ENCODE results near the gene TMEM37.
"Not testable (repeated sequence)": the region's sequence is repeated elsewhere in the genome, so short reads cannot be mapped to it uniquely, and the experiment has no call there.

TMEM37 gene, protein sequence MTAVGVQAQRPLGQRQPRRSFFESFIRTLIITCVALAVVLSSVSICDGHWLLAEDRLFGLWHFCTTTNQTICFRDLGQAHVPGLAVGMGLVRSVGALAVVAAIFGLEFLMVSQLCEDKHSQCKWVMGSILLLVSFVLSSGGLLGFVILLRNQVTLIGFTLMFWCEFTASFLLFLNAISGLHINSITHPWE

DNA sequence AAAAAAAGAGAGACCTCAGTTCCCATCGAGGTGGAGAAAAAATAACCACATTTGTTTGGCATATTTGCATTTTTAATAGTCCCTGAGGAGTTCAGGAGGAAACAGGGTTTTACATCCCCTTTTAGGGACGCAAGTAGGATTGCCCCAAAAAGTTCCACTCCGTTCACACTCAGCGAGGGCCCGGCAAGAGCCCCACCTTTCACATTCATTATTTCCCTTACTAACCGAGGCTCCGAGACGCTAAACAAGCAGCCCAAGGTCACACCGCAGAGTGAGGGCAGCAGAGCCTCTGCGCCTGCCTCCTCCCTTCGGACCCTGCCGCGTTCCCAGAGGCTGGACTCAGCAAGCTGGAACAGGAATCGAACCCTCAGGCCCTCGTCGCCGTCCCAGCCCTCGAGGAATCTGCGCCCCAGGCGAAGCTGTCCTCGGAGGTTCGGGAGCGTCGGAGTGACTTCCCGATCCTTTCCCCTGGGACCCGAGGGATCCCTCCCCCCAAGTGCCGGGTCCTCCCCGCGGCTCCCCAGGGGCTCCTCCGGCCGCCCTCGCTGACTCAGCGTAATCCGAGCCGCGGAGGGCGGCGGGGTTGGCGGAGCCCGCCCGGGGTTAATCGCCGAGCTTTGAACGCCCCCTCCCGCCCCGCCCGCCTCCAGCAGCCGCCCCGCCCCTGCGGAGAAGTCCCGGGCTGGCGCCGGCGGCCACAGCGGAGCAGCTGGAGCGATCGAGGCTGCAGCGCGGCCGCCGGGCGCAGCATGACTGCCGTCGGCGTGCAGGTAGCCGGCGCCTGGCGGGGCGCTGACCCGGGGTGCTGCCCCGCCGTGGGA is at the start of gene TMEM37:
TMEM37 (plus strand) TSS at position 700 of the 821 bp plus-strand sequence; CDS start at position 750, 50 bp downstream.
- peaks cover 82% of the 10 kb centered on the region for H3K27me3 Mint-ChIP-seq (ENCODE audit: low read depth)
- no peaks in the 10 kb centered on the region for H3K36me3 Mint-ChIP-seq (ENCODE audit: low read depth)
- no peak within 1 kb of the TSS for H3K4me3 Mint-ChIP-seq
- H3K4me1 Mint-ChIP-seq (ENCODE audit: low read depth), result no peaks in the 10 kb centered on the region
- H3K9me3 Mint-ChIP-seq, result no peaks in the 10 kb centered on the region
- no peak within 1 kb of the TSS for H3K27ac Mint-ChIP-seq

DNA sequence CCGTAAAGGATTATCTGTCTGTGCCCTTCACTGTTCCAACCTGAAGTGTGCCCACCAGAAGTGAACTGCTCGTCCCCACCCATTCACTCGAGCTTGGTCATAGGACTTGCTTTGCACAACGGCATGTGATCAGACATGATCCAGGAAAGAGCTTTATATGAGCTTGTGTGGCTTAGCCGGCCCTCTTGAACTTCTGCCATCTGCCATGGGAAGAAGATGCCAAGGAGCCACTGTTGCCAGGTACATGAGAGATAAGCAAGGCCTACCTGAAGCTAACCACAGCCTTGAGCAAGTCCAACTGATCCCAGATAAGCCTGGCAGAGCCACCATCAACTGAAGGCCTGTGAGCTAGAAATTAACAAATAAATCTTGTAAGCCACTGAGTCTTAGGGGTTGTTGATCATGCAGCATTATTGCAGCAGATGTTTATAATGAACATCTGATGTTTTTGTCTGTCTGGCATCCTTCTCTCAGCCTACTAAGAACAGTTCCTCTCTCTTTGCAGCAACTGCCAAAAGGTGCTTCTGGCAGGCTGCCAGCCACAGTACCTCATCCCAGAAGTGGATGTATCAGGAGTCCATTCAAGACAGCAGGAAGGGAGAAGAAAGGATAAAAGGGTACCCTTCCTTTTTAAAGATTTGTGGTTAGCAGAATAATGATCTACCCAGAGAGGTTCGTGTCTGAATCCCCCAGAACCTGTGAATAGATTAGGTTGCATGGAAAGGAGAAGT is 48.1 kb upstream of the TMEM37 start:
- H3K4me1 Mint-ChIP-seq (ENCODE audit: low read depth), result peaks cover 6% of the 10 kb centered on the region
- H3K27me3 Mint-ChIP-seq (ENCODE audit: low read depth), result peaks cover 27% of the 10 kb centered on the region
- H3K4me3 Mint-ChIP-seq, result no peak overlapping the region
- no peaks in the 10 kb centered on the region for H3K36me3 Mint-ChIP-seq (ENCODE audit: low read depth)
- no peaks in the 10 kb centered on the region for H3K9me3 Mint-ChIP-seq
- no peak overlapping the region for H3K27ac Mint-ChIP-seq

DNA sequence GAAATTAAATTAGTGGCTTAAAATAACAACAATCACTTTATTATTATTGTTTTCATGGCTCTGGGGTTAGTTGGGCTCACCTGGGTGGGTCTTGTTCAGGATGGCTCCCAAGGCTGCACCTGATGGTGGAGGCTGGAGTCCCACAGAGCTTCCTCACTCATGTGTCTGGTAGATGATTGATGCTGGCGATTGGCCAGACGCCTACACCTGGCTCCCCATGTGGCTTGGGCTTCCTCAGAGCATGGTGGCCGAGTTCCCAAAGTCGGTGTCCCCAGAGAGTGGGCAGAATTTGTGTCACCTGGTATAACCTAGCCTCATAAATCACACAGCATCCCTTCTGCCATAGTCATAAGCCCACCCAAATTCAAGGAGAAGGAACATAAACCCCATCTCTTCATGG is 46.7 kb upstream of the TMEM37 start:
- Mint-ChIP-seq H3K27me3 (ENCODE audit: low read depth) (peaks cover 21% of the 10 kb centered on the region), H3K36me3 (ENCODE audit: low read depth) (no peaks in the 10 kb centered on the region), H3K4me3 (no peak overlapping the region), H3K27ac (no peak overlapping the region), H3K4me1 (ENCODE audit: low read depth) (peaks cover 6% of the 10 kb centered on the region), H3K9me3 (no peaks in the 10 kb centered on the region)

DNA sequence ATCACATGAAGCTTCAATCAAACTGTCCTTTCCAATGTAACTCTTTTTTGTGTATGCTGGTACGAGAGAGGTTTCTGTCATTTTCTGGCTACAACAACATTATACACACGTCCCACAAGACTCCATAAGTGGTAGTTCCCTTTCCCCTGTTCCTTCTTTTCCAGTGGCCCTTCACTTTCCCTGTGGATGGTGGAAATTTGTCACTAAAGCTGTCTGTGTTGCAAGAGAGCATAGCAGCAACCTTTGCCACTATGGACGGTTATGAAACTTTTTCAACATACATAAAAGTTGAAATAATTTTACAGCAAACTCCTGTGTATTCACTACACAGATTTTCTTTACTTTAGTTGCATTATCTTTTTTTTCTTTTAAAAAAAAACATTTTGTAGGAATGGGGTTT is 46.2 kb upstream of the TMEM37 start:
- Mint-ChIP-seq H3K36me3 (ENCODE audit: low read depth) (no peaks in the 10 kb centered on the region), H3K4me3 (no peak overlapping the region), H3K4me1 (ENCODE audit: low read depth) (peaks cover 6% of the 10 kb centered on the region), H3K27me3 (ENCODE audit: low read depth) (peaks cover 17% of the 10 kb centered on the region), H3K9me3 (no peaks in the 10 kb centered on the region), H3K27ac (no peak overlapping the region)

DNA sequence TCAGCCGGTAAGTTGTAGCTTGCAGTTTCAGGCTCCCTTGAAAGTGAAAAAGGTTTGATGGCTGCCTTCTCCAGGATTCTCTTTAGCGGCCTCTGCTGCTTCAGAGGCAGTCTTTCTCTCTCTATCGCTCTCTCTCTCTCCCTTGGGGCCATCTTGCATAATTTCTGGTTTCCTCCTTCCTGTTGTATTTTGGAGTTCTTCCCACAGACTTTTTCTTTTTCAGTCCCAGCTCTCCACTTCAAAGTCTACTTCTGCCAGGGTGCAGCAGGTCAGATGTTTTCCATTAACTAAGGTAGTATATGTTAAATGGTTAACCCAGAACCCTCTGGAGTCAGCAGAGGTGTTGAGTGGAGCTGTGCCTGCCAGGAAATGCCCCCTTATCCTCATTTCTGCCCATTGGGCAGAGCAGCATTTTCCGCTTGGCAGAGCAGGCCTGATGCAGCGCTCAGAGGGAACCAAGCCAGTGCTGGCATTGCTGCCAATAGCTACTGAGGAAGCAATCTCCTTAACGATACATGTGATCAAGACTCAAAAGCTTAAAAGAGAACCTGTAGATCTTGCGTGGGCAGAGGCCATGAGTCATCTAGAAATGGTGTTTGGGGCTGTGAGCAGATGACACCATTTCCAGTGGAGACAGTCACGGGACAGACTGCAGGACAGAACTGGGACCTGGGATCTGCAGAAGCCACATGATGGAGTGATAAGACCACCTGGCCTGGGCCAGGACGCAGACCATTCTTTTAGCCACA is 44.1 kb upstream of the TMEM37 start:
- peaks cover 7% of the 10 kb centered on the region for H3K27me3 Mint-ChIP-seq (ENCODE audit: low read depth)
- H3K9me3 Mint-ChIP-seq, result no peaks in the 10 kb centered on the region
- no peak overlapping the region for H3K27ac Mint-ChIP-seq
- no peaks in the 10 kb centered on the region for H3K36me3 Mint-ChIP-seq (ENCODE audit: low read depth)
- H3K4me1 Mint-ChIP-seq (ENCODE audit: low read depth), result peaks cover 6% of the 10 kb centered on the region
- H3K4me3 Mint-ChIP-seq, result no peak overlapping the region

DNA sequence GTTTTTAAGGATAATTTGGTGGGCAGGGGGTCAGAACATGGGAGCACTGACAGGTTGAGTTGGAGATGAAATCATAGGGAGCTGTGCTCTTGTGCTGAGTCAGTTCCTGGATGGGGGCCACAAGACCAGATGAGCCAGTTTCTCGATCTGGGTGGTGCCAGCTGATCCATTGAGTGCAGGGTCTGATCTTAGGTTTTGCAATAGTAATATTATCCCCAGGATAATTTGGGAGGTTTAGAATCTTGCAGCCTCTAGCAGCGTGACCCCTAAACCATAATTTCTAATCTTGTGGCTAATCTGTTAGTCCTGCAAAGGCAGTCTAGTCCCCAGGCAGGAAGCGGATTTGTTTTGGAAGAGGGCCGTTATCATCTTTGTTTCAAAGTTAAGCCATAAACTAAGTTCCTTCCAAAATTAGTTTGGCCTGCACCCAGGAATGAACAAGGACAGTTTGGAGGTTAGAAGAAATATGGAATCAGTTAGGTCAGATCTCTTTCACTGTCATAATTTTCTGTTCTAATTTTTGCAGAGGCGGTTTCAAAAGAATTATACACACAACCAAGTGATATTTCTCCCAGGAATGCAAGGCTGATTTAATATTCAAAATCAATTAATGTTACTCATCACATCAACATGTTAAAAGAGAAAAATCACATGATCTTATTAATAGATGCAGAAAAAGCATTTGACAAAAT is 41.9 kb upstream of the TMEM37 start:
- Mint-ChIP-seq H3K9me3 (no peaks in the 10 kb centered on the region), H3K4me1 (ENCODE audit: low read depth) (peaks cover 6% of the 10 kb centered on the region), H3K36me3 (ENCODE audit: low read depth) (no peaks in the 10 kb centered on the region), H3K4me3 (no peak overlapping the region), H3K27ac (no peak overlapping the region), H3K27me3 (ENCODE audit: low read depth) (peaks cover 10% of the 10 kb centered on the region)

DNA sequence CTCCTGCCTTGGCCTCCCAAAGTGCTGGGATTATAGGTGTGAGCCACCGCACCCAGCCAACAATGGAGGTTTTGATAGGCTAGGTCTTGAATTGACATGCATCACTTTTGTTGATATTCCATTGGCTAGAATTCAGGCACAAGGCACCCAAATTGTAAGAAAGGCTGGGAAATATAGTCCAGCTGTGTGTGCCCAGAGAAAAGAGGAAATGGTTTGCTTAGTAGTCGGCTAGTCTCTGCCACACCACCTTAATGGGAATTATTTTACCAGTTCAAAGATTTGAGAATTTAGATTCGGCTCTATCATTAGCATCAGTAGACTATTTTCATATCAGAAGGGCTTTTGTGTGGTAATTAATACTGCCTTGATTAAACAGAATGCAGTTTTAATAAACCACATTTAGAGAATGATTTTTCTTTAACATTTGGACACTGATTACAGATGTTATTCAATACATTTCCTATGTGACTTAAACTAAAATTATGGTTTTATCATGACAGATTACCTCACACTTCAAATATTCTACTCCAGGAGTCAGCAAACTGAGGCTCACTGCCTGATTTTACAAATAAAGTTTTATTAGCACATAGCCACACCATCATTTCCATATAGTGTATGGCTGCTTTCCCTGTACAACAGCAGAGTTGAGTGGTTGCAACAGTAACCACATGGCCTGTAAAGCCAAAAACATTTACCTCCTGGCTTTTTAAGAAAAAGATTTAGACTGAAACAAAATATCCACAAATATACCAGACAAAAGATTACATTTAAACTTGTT is 37.5 kb upstream of the TMEM37 start:
- Mint-ChIP-seq H3K4me3 (no peak overlapping the region), H3K4me1 (ENCODE audit: low read depth) (no peaks in the 10 kb centered on the region), H3K9me3 (no peaks in the 10 kb centered on the region), H3K27ac (no peak overlapping the region), H3K27me3 (ENCODE audit: low read depth) (peaks cover 7% of the 10 kb centered on the region), H3K36me3 (ENCODE audit: low read depth) (no peaks in the 10 kb centered on the region)

DNA sequence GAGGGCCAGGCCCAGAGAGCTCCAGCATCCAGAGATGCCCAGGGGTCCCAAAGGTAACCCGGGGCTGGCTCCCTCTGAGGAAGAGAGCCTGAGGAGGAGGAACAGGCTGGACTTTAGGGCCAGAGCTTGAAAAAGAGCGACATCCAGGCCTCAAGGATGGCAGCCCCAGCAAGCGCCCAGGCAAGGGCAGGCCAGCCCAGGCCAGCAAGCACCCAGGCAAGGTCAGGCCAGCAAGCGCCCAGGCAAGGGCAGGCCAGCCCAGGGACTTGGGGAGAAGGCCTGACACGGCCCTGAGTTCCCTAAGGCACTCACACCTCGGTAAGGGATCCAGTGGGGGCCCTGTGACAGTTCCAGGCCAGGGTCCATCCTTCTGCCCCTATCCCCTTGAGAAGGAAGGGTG is 34.5 kb upstream of the TMEM37 start:
- no peaks in the 10 kb centered on the region for H3K9me3 Mint-ChIP-seq
- H3K4me3 Mint-ChIP-seq, result no peak overlapping the region
- H3K4me1 Mint-ChIP-seq (ENCODE audit: low read depth), result no peaks in the 10 kb centered on the region
- peaks cover 3% of the 10 kb centered on the region for H3K27me3 Mint-ChIP-seq (ENCODE audit: low read depth)
- no peaks in the 10 kb centered on the region for H3K36me3 Mint-ChIP-seq (ENCODE audit: low read depth)
- no peak overlapping the region for H3K27ac Mint-ChIP-seq

DNA sequence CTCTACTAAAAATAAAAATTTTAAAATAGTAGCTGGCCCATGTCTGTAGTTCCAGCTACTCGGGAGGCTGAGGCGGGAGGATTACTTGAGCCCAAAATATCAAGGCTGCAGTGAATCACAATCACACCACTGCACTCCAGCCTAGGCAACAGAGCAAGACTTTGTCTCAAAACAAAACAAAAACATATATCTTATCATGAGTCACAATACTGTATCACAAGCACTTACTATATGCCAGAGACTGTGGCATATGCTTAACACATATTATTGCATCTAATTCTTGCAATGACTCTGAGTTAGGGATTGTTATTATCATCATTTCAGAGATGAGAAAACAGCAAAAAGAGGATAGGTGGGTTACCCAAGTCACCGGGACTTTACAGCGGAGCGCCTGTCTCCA is 29.5 kb upstream of the TMEM37 start:
- H3K36me3 Mint-ChIP-seq (ENCODE audit: low read depth), result no peaks in the 10 kb centered on the region
- H3K4me1 Mint-ChIP-seq (ENCODE audit: low read depth), result no peaks in the 10 kb centered on the region
- H3K27me3 Mint-ChIP-seq (ENCODE audit: low read depth), result no peaks in the 10 kb centered on the region
- H3K4me3 Mint-ChIP-seq, result no peak overlapping the region
- H3K27ac Mint-ChIP-seq, result no peak overlapping the region
- H3K9me3 Mint-ChIP-seq, result no peaks in the 10 kb centered on the region

DNA sequence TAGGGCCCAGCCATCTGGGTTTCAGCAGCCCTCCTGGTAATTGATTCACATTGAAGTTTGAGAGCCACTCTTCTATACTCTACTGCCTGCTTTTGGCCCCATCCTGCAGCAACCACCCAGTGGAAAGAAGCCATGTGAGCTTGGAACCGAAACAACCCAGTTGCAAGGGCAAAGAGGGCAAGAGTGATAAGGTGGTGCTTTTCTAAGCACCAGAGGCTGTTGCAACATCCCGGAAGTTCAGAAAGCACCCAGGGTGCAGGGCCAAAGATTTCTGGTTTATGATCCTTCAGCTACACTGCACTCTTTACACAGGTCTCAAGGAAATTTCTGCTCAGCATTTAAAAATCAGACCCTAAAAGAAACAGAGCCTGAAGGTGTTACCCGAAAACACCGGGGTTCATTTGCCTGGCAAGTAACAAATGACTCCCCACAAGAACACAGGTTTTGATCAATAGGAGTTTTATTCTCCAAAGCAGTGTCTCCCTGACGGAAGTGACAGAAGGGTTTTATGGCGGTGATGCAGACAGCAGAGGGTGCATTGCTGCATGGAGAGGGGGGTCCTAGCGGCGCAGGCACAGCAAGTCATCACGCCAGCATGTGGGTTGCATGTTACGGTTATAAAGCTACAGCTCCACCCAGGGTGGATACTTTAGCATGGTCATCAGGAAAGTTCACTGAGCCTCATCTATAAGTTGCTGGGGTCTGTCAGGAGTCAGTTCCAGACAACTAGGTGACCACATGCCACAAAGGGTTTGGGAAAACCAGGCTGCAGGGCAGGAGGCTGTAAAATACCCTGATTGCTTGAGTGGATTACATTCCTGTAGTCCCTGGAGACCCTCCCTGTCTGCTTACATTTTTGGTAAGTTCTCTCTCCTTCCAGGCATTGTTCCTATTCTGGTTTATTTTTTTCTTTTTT is 28.8 kb upstream of the TMEM37 start:
- Mint-ChIP-seq H3K27me3 (ENCODE audit: low read depth) (no peaks in the 10 kb centered on the region), H3K4me3 (no peak overlapping the region), H3K9me3 (no peaks in the 10 kb centered on the region), H3K36me3 (ENCODE audit: low read depth) (no peaks in the 10 kb centered on the region), H3K27ac (no peak overlapping the region), H3K4me1 (ENCODE audit: low read depth) (no peaks in the 10 kb centered on the region)

DNA sequence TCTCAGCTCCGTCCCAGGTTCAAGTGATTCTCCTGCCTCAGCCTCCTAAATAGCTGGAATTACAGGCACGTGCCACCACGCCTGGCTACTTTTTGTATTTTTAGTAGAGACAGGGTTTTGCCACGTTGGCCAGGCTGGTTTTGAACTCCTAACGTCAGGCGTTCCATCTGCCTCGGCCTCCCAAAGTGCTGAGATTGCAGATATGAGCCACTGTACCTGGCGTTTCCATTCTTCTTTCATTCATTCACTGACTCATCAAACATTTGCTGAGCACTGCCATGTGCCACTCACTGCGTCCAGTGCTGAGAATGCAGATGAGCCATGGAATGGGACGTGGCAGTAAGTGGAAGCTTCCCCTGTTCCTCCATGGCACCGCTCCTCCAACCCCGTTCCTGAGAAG is 28.0 kb upstream of the TMEM37 start:
- H3K27me3 Mint-ChIP-seq (ENCODE audit: low read depth); H3K27ac Mint-ChIP-seq; H3K4me3 Mint-ChIP-seq; H3K4me1 Mint-ChIP-seq (ENCODE audit: low read depth); H3K36me3 Mint-ChIP-seq (ENCODE audit: low read depth); H3K9me3 Mint-ChIP-seq: not testable (repeated sequence)

DNA sequence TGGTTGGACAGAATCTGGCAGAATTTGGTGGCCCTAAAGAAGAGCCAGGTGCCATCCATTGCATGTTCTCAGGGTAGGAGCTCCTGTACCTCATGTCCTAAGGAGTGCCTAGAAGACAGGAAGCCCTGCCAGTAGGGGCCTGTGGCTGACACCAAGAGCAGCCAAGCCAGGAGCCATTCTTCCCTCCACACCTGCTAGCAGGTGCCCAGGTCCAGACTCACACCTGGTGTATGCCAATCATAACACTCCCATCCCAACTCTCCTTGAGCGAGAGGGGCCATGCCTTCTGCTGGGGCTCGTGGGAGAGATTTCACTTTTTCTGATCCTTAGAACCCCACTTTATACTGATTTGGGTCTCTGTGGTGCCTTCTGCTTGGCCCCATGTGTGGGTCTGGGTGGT is 26.5 kb upstream of the TMEM37 start:
- Mint-ChIP-seq H3K4me3 (no peak overlapping the region), H3K36me3 (ENCODE audit: low read depth) (no peaks in the 10 kb centered on the region), H3K9me3 (no peaks in the 10 kb centered on the region), H3K27me3 (ENCODE audit: low read depth) (no peaks in the 10 kb centered on the region), H3K27ac (no peak overlapping the region), H3K4me1 (ENCODE audit: low read depth) (no peaks in the 10 kb centered on the region)

Measured in T-helper 1 cell treated with Interleukin-12 subunit alpha and Interleukin-12 subunit beta and Interleukin-4 antibody, amounts not matched to agents 30 μg/mL and 1 μg/mL, for 36 hours (primary cell).